MV-4-11 (cell line): ENCODE results near the gene NRN1L.

Experiments used
- DNase-seq: peaks from one replicate; lab custom pipeline; 2025; lab: John Stamatoyannopoulos, UW

The NRN1L gene

DNA sequence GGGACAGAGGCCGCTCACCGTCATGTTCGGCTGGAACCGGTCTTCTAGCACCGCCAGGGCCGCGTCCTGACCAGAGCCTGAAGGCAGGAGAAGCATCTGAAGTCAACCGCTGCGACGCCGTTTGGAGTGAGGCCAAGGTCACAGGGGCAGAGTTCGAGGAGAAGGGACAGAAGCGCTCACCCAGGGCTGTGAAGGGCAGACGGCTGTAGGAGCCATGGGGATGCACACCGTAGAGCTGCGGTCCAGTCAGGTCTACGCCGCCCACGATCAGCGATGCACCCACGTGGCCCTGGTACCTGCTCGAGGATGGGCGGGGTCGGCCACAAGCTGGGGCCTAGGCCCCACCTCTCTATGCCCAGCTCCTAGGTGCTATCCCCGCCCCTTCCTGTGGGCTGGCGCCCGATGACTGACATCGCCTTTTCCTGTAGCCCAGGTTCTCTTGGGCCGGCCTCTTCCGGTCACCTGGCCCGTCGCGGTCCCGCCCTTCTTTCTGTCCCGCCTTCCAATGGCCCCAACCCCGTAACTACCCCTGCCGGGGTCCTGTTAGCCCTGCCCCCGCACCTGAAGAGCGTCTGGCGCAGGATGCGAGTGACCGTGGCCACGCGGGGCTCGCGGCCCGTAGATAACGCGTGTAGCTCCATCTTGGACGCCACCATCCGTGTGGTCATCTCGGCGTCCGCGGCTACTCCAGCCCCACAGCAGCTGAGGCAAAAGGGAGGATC, 50.9 kb downstream of the NRN1L start:
- DNase-seq = peak; percentile 91
